OCI-LY3 (cell line): ENCODE results near the gene MATN1.

Source experiments
- CTCF ChIP-seq: fragments of 200-600, 300-600 bp; sonication (generic); IDR thresholded peaks from 2 replicates; pipeline ENCODE4 v1.5.1; 2014; ENCODE audit warnings: antibody characterized with exemption, low read length, low read depth
- EZH2phosphoT487 ChIP-seq: fragments of 200-600 bp; shearing (Covaris generic); IDR thresholded peaks from 2 replicates; pipeline ENCODE4 v1.6.1; 2018; ENCODE audit warnings: antibody characterized with exemption, mixed run types, low read depth

DNA sequence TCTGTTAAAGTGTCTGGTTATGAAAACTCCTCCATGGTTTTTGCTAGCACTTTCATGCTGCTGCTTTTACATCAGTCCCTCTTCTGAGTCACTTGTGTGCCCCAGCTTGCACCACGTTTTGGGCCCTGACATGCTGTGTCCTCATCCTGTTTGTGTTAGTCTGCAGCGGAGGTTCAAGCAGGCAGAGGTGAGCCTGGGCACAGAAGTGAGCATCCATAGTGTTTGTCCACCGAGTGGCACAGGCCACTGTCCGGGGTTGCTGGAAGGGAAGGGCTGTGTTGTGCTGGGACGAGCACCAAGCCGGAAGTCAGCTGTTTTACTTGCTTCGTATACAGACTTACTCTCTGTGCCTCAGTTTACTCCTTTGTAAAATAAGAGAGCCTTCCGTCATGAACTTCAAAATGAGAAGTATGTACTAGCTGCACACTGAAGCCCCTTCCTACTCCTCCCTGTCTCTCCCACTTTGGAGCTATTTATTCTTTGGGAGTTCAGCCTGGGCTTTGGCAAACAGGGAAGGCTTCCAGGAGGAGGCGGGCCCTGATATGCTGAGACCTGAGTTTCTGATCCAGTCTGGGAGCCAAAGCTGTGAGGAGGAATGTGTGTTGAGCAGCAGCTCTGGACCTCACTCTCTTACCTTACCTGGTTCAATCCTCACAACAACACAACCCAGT is 44.9 kb upstream of the MATN1 start:
- no peak for TF ChIP-seq CTCF
- TF ChIP-seq EZH2phosphoT487 = no peak
